ENCODE data around the gene RSKR. TPM values are rescaled to one million over a fixed set of nuclear protein-coding genes. Genes with fewer than 3 reads are reported as not detected.

RSKR gene
- total and polyA plus RNA-seq, 9 of the 15 experiments (the other 6 are each of a cell fraction or from before 2014, with no cell fraction given): 1.4 to 42.3 (median 16.2) TPM

DNA sequence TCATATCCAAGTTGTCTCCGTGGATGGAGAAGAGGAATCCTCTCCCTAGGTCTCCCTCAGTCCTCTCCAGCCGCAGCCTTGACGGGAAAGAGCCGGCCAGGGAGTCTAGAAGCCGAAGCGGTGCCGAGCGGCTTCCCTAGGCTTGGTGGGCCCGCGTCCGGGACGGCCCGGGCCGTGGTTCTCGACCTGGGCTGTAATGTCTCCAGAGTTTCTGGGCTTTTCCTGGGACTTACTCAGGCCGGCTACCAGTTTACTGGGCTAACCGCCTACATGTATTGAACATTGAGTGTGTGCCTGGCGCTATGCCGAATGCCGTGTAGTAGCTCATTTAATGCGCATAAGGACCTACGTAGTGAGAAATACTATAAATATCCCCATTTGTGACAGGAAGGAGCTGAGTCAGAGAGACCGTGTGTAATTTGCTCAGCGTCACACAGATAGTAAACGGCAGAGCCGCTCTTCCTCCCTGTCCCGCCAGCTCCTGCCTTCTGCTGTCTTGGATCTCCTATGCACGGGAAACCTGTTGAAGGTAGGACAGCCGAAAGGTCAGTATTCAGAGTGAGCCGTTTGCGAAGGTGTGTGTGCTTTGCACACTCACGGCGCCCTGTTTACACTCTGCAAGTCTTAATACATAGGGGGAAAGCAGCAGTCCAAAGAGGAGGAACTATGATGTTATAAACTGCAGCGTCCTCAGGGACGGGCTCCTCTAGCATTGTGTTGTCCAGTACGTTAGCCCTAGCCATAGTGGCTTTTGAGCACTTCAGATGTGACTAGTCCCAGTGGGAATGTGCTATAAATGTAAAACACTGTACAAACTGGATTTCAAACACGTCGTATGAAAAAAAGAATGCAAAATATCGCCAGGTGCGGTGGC, 14.4 kb downstream of the RSKR start (continued):
- TF ChIP-seq, protein P1, sequence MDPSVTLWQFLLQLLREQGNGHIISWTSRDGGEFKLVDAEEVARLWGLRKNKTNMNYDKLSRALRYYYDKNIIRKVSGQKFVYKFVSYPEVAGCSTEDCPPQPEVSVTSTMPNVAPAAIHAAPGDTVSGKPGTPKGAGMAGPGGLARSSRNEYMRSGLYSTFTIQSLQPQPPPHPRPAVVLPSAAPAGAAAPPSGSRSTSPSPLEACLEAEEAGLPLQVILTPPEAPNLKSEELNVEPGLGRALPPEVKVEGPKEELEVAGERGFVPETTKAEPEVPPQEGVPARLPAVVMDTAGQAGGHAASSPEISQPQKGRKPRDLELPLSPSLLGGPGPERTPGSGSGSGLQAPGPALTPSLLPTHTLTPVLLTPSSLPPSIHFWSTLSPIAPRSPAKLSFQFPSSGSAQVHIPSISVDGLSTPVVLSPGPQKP (CRISPR knock-in tag; IDR thresholded peaks at IDR 0.05): no peak
- TF ChIP-seq, protein P2, sequence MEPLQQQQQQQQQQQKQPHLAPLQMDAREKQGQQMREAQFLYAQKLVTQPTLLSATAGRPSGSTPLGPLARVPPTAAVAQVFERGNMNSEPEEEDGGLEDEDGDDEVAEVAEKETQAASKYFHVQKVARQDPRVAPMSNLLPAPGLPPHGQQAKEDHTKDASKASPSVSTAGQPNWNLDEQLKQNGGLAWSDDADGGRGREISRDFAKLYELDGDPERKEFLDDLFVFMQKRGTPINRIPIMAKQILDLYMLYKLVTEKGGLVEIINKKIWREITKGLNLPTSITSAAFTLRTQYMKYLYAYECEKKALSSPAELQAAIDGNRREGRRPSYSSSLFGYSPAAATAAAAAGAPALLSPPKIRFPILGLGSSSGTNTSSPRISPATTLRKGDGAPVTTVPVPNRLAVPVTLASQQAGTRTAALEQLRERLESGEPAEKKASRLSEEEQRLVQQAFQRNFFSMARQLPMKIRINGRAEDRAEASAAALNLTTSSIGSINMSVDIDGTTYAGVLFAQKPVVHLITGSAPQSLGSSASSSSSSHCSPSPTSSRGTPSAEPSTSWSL (CRISPR knock-in tag; IDR thresholded peaks at IDR 0.05; ENCODE audit: borderline replicate concordance): no peak
- TF ChIP-seq, protein P3, sequence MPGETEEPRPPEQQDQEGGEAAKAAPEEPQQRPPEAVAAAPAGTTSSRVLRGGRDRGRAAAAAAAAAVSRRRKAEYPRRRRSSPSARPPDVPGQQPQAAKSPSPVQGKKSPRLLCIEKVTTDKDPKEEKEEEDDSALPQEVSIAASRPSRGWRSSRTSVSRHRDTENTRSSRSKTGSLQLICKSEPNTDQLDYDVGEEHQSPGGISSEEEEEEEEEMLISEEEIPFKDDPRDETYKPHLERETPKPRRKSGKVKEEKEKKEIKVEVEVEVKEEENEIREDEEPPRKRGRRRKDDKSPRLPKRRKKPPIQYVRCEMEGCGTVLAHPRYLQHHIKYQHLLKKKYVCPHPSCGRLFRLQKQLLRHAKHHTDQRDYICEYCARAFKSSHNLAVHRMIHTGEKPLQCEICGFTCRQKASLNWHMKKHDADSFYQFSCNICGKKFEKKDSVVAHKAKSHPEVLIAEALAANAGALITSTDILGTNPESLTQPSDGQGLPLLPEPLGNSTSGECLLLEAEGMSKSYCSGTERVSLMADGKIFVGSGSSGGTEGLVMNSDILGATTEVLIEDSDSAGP (CRISPR knock-in tag; IDR thresholded peaks at IDR 0.05): no peak
- TF ChIP-seq, protein P4, sequence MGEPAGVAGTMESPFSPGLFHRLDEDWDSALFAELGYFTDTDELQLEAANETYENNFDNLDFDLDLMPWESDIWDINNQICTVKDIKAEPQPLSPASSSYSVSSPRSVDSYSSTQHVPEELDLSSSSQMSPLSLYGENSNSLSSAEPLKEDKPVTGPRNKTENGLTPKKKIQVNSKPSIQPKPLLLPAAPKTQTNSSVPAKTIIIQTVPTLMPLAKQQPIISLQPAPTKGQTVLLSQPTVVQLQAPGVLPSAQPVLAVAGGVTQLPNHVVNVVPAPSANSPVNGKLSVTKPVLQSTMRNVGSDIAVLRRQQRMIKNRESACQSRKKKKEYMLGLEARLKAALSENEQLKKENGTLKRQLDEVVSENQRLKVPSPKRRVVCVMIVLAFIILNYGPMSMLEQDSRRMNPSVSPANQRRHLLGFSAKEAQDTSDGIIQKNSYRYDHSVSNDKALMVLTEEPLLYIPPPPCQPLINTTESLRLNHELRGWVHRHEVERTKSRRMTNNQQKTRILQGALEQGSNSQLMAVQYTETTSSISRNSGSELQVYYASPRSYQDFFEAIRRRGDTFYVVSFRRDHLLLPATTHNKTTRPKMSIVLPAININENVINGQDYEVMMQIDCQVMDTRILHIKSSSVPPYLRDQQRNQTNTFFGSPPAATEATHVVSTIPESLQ (CRISPR knock-in tag; IDR thresholded peaks at IDR 0.05): 0 out of 2 replicates have a peak, but pooled peaks have one; percentile 49
- TF ChIP-seq, protein P5, sequence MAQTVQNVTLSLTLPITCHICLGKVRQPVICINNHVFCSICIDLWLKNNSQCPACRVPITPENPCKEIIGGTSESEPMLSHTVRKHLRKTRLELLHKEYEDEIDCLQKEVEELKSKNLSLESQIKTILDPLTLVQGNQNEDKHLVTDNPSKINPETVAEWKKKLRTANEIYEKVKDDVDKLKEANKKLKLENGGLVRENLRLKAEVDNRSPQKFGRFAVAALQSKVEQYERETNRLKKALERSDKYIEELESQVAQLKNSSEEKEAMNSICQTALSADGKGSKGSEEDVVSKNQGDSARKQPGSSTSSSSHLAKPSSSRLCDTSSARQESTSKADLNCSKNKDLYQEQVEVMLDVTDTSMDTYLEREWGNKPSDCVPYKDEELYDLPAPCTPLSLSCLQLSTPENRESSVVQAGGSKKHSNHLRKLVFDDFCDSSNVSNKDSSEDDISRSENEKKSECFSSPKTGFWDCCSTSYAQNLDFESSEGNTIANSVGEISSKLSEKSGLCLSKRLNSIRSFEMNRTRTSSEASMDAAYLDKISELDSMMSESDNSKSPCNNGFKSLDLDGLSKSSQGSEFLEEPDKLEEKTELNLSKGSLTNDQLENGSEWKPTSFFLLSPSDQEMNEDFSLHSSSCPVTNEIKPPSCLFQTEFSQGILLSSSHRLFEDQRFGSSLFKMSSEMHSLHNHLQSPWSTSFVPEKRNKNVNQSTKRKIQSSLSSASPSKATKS (CRISPR knock-in tag; IDR thresholded peaks at IDR 0.05): no peak
- TF ChIP-seq PHB (CRISPR knock-in tag; IDR thresholded peaks at IDR 0.05): no peak
- TF ChIP-seq, protein P6, sequence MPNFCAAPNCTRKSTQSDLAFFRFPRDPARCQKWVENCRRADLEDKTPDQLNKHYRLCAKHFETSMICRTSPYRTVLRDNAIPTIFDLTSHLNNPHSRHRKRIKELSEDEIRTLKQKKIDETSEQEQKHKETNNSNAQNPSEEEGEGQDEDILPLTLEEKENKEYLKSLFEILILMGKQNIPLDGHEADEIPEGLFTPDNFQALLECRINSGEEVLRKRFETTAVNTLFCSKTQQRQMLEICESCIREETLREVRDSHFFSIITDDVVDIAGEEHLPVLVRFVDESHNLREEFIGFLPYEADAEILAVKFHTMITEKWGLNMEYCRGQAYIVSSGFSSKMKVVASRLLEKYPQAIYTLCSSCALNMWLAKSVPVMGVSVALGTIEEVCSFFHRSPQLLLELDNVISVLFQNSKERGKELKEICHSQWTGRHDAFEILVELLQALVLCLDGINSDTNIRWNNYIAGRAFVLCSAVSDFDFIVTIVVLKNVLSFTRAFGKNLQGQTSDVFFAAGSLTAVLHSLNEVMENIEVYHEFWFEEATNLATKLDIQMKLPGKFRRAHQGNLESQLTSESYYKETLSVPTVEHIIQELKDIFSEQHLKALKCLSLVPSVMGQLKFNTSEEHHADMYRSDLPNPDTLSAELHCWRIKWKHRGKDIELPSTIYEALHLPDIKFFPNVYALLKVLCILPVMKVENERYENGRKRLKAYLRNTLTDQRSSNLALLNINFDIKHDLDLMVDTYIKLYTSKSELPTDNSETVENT (CRISPR knock-in tag; IDR thresholded peaks at IDR 0.05): no peak
- 0 out of 4 replicates have a peak, but pooled peaks of 1 of the 2 experiments have one; percentile 25 for TF ChIP-seq RCOR1 (IDR thresholded peaks at IDR 0.05; ENCODE audit: borderline replicate concordance in 1 of 2, low read depth in 2 of 2, low read length in 2 of 2)
- TF ChIP-seq TSC22D4 (tag; IDR thresholded peaks at IDR 0.05): no peak
- no peak; the same call in 1 of the 2 replicates for TF ChIP-seq FOXM1 (IDR thresholded peaks at IDR 0.05; ENCODE audit: low read depth)
- TF ChIP-seq FOXM1 (CRISPR knock-in tag; IDR thresholded peaks at IDR 0.05; ENCODE audit: low read depth): no peak
- TF ChIP-seq MYC (IDR thresholded peaks at IDR 0.05; ENCODE audit: low read depth, low read length): no peak
- TF ChIP-seq MYC (CRISPR knock-in tag; IDR thresholded peaks at IDR 0.05; ENCODE audit: borderline replicate concordance, low read depth): no peak
- TF ChIP-seq ZNF77 (CRISPR knock-in tag; IDR thresholded peaks at IDR 0.05): no peak
- no peak for TF ChIP-seq FOXA3 (CRISPR knock-in tag; conservative IDR thresholded peaks at IDR 0.05 in 1 of 2, IDR thresholded peaks at IDR 0.05 in 1 of 2)

All from K562 (cell line).